MM.1S (cell line): ENCODE data around the gene MSLN.

Source experiments
- EZH2 ChIP-seq: fragments of 300-600 bp; sonication (generic); optimal IDR thresholded peaks from 2 replicates; pipeline ENCODE3; 2017; ENCODE audit warnings: low read depth, mild to moderate bottlenecking, antibody characterized with exemption, low read length, mixed read lengths
- EZH2phosphoT487 ChIP-seq: fragments of 300-600 bp; sonication (generic); IDR thresholded peaks from 2 replicates; pipeline ENCODE4 v1.6.1; 2018; ENCODE audit warnings: antibody characterized with exemption, low read length
- TF ChIP-seq, protein P1 (sequence below): fragments of 300-600 bp; sonication (generic); IDR thresholded peaks from 2 replicates; pipeline ENCODE4 v1.5.1; 2016; ENCODE audit warnings: antibody characterized with exemption, low read length, mixed read lengths

DNA sequence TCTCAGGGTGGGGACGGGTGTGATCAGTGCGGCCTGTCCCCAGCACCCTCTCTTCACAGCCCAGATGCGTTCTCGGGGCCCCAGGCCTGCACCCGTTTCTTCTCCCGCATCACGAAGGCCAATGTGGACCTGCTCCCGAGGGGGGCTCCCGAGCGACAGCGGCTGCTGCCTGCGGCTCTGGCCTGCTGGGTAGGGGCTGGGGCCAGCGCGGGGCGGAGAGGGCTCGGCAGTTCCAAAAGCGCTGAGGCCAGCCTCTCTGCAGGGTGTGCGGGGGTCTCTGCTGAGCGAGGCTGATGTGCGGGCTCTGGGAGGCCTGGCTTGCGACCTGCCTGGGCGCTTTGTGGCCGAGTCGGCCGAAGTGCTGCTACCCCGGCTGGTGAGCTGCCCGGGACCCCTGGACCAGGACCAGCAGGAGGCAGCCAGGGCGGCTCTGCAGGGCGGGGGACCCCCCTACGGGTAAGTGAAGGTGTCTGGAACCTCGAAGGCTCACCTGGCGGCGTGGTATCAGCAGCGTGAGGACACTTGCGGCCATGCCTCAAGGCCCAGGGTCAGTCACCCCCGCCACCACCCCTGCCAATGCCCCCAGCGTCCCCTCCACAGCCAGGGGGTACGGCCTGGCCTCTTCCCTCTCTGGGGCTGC is 4.4 kb downstream of the MSLN start:
- TF ChIP-seq EZH2phosphoT487, result no peak
- TF ChIP-seq, protein P1, sequence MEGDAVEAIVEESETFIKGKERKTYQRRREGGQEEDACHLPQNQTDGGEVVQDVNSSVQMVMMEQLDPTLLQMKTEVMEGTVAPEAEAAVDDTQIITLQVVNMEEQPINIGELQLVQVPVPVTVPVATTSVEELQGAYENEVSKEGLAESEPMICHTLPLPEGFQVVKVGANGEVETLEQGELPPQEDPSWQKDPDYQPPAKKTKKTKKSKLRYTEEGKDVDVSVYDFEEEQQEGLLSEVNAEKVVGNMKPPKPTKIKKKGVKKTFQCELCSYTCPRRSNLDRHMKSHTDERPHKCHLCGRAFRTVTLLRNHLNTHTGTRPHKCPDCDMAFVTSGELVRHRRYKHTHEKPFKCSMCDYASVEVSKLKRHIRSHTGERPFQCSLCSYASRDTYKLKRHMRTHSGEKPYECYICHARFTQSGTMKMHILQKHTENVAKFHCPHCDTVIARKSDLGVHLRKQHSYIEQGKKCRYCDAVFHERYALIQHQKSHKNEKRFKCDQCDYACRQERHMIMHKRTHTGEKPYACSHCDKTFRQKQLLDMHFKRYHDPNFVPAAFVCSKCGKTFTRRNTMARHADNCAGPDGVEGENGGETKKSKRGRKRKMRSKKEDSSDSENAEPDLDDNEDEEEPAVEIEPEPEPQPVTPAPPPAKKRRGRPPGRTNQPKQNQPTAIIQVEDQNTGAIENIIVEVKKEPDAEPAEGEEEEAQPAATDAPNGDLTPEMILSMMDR, result no peak
- TF ChIP-seq EZH2, result no peak
